ENCODE data around the gene SMG6. TPM values are rescaled to one million over a fixed set of nuclear protein-coding genes. Genes with fewer than 3 reads are reported as not detected.

The SMG6 gene
- total and polyA plus RNA-seq, 2 donors (not counting 1 experiment from before 2014, with no cell fraction given), result 10.6 to 35.5 TPM

DNA sequence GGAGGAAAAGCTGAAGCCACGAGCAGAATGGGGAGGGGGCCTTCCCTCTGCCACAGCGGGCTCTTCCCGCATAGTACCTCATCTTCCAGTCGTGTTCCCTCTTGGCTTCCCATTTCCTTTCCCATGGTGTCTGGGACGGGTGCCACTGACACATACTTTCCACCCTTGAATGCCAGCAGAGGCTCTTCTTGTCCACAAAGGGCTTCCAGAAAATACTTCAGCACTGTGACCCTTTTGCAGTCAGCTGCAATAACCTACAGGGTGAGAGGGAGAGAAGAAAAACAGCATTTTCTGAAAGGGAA, 218.0 kb downstream of the SMG6 start:
- no peaks in the 10 kb centered on the region for H3K27me3 Mint-ChIP-seq
- POLR2A ChIA-PET, result no interaction called here
- H3K4me1 ChIP-seq (ENCODE audit: control insufficient read depth in 2 of 2, insufficient read depth in 2 of 2, low read length in 2 of 2), result peaks cover 44 to 62% of the 10 kb centered on the region in 2 donors

More for the DNA sequence above, 218.0 kb downstream of the SMG6 start:
- H3K4me3 ChIP-seq (ENCODE audit: control extremely low read depth in 1 of 5, extremely low read depth in 1 of 5, insufficient read depth in 1 of 5, low read depth in 2 of 5, low read length in 4 of 5), result no peak overlapping the region
- WGBS (ENCODE audit: insufficient coverage), result 89% methylated on average over 5 of the region's 5 CpGs
- no peak overlapping the region for H2AFZ ChIP-seq (ENCODE audit: insufficient read depth, low read depth, low read length, poor library complexity, severe bottlenecking)
- no peak overlapping the region for H3K27ac Mint-ChIP-seq
- no peaks in the 10 kb centered on the region for H4K20me1 ChIP-seq (ENCODE audit: control insufficient read depth, insufficient read depth, low read length, poor library complexity, severe bottlenecking)
- ATAC-seq (ENCODE audit: low read depth) (no peak), DNase-seq (no peak)
- H3K36me3 ChIP-seq (replicated peaks in 1 of 2; ENCODE audit: control extremely low read depth in 1 of 2, control insufficient read depth in 1 of 2, extremely low read depth in 1 of 2, insufficient read depth in 2 of 2, low read length in 1 of 2), result peaks cover 0 to 26% of the 10 kb centered on the region in 2 experiments
- no peaks in the 10 kb centered on the region for H3K79me2 ChIP-seq (ENCODE audit: control insufficient read depth, insufficient read depth, low read length)
- no peak overlapping the region for H3K27ac ChIP-seq (ENCODE audit: low read length in 2 of 2)
- intact Hi-C loops (cut with micrococcal nuclease), result loop anchor here (10.0 kb wide), 1 partner anchor 49 kb away; no protein-coding TSS in a partner anchor
- TF ChIP-seq, protein P1, sequence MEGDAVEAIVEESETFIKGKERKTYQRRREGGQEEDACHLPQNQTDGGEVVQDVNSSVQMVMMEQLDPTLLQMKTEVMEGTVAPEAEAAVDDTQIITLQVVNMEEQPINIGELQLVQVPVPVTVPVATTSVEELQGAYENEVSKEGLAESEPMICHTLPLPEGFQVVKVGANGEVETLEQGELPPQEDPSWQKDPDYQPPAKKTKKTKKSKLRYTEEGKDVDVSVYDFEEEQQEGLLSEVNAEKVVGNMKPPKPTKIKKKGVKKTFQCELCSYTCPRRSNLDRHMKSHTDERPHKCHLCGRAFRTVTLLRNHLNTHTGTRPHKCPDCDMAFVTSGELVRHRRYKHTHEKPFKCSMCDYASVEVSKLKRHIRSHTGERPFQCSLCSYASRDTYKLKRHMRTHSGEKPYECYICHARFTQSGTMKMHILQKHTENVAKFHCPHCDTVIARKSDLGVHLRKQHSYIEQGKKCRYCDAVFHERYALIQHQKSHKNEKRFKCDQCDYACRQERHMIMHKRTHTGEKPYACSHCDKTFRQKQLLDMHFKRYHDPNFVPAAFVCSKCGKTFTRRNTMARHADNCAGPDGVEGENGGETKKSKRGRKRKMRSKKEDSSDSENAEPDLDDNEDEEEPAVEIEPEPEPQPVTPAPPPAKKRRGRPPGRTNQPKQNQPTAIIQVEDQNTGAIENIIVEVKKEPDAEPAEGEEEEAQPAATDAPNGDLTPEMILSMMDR (IDR thresholded peaks at IDR 0.05), result no peak
- TF ChIP-seq EZH2 (IDR thresholded peaks at IDR 0.05; ENCODE audit: borderline replicate concordance, insufficient read depth, low read depth, low read length, poor library complexity, severe bottlenecking), result no peak
- H3K4me1 Mint-ChIP-seq, result peaks cover 67% of the 10 kb centered on the region
- CTCF ChIA-PET, result interaction anchor here (1.2 to 6.6 kb wide), 2 partner anchors 29 to 159 kb away, joined by 7 to 92 read pairs; partner anchors contain the start of gene HIC1
- no peak overlapping the region for H3K4me2 ChIP-seq (replicated peaks; ENCODE audit: low read depth, low read length, poor library complexity, severe bottlenecking)
- H3K9me3 ChIP-seq (ENCODE audit: control extremely low read depth in 1 of 3, control insufficient read depth in 2 of 3, insufficient read depth in 1 of 3, low read length in 2 of 3), result no peaks in the 10 kb centered on the region
- H3K4me3 Mint-ChIP-seq, result no peak overlapping the region
- H3K9ac ChIP-seq (ENCODE audit: low read length), result no peak overlapping the region
- no peaks in the 10 kb centered on the region for H3K27me3 ChIP-seq (replicated peaks in 1 of 4; ENCODE audit: control extremely low read depth in 1 of 4, control insufficient read depth in 3 of 4, insufficient read depth in 4 of 4, low read length in 3 of 4)
- no peaks in the 10 kb centered on the region for H3K9me3 Mint-ChIP-seq (ENCODE audit: insufficient read depth)

Measured in B cell (primary cell).